Right lung (tissue), 10 donors: ENCODE measurements around the gene OR52A5. TPM values are rescaled to one million over a fixed set of nuclear protein-coding genes. Genes with fewer than 3 reads are reported as not detected.
"Not testable (repeated sequence)": the region's sequence is repeated elsewhere in the genome, so short reads cannot be mapped to it uniquely, and the experiment has no call there.

Source experiments
- DNase-seq, 2 donors: peaks; one replicate each; pipeline ENCODE4 v3.0.0-alpha.2; 2013
- long read RNA-seq, 8 donors: transcript quantifications; one replicate each; lab custom pipeline, GENCODE V29; 2026
- polyA plus RNA-seq, 5 donors: library from polyadenylated mRNA; unstranded; fragments of 120-200 nt; gene quantifications; one replicate each; pipeline versions ENCODE4 v1.2.1 to v1.2.3, GENCODE V29; 2013; ENCODE audit warnings: inconsistent platforms in 1 of 5, low replicate concordance in 1 of 5; ENCODE audit not compliant: insufficient read length in 5 of 5, insufficient read depth in 1 of 5

The OR52A5 gene
- not detected for polyA plus RNA-seq
- long read RNA-seq, donor 1, result 0 reads
- long read RNA-seq, donor 2, result 0 reads
- long read RNA-seq, donor 3, result 0 reads
- long read RNA-seq, donor 4, result 0 reads
- long read RNA-seq, donor 5, result 0 reads
- long read RNA-seq, donor 6, result 0 reads
- long read RNA-seq, donor 7, result 0 reads
- long read RNA-seq, donor 8, result 0 reads

DNA sequence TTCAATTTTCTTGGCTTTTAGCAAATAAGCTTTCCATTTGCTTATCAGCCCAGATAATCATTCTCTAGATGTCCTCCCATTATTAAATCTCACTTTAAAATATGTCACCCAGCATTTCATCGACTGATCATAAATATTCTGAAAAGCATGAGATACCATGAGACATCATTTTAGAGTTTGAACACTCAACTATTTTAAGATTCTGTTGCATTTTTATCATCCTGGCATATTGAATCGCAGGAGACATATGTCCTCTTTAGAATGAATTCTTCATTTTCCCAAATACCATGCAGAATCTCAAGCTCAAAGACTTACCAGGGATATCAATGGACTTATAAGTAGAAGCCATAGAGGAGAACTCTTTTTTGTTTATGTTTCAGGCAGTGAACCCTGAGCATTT, at the start of gene OR52A5:
Gene OR52A5, minus strand, starts transcription at position 361 of the 400 bp plus-strand sequence. CDS start 5,714 bp downstream, outside the sequence.
- no peak for DNase-seq

- DNase-seq, result no peak
These were observed 40.1 kb upstream of the OR52A5 start for GRCh38 chr11:5178046-5178837.

DNA sequence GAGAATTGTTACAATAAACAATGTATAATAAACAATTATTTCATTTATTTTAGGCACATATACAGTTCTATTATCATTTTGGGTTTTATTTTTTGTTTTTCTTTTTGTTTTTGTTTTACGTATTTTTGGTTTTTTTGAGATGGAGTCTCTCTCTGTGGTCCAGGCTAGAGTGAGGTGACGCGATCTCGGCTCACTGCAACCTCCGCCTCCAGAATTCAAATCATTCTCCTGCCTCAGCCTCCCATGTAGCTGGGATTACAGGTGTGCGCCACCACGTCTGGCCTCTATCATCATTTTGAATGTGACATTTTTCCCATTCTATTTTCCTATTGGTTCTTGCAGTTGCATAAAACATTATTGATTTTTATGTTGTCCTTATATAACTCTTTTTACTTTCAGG, 36.8 kb upstream of the OR52A5 start:
- DNase-seq, result no peak

DNA sequence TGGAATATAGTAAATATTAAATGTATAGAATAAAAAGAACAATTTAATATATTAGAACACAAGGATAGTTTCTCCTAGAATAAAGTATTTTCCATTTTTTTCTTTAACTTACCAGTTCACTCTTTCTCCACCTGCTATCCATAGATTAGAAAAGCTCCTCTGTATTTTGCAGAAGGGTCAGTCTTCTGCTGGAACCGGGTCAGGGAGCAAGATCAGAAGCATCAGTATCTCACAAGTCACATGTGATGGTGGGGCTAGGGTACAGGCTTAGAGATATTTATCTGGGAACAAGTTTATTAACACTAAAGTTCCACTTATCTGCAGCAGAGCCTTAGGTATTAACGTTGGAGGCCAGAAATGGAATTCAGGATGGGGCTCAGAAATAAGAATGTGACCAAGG, 33.7 kb upstream of the OR52A5 start:
- DNase-seq, result no peak

DNA sequence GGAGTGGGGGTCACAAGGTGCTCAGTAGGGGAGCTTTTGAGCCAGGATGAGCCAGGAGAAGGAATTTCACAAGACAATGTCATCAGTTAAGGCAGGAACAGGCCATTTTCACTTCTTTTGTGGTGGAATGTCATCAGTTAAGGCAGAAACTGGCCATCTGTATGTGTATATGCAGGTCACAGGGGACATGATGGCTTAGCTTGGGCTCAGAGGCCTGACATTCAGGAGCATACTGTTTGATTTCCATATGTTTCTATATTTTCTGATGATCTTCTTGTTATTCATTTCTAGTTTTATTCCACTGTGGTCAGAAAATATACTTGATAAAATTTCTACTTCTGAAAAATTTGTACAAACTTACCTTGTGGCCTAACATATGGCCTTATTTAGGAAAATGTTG, 27.7 kb upstream of the OR52A5 start:
- DNase-seq, result not testable (repeated sequence)

DNA sequence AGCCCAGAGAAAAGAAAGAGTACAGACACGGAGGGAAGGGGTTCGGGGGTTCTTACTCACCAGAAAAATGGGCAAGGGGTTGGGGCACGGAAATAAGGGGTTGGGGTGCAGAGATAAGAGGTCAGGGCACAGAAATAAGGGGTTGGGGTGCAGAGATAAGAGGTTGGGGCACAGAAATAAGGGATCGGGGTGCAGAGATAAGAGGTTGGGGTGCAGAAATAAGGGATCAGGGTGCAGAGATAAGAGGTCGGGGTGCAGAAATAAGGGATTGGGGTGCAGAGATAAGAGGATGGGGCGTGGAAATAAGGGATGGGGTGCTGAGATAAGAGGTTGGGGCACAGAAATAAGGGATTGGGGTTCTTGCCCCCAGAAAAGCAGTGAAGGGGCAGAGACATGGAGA, 26.7 kb upstream of the OR52A5 start:
- DNase-seq, result not testable (repeated sequence)

DNA sequence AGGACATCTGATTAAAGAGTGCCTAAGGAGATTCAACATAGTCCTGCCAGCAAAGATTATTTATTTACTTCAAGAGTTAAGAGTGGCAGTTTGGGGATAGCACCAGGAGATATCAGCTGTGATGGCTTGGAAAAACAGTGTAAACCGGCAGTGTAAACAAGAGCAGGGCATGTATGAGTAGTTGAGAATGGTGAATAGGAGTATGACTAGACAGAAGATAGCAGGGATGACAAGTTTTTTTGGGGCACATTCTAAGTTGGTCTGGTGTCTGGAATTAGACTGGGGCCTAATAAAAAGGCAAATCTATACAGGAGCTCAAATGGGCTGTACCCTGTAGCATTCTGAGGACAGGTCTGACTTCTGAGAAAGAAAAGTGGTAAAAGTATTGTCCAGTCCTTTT, 22.9 kb upstream of the OR52A5 start:
- DNase-seq, result not testable (repeated sequence)

DNA sequence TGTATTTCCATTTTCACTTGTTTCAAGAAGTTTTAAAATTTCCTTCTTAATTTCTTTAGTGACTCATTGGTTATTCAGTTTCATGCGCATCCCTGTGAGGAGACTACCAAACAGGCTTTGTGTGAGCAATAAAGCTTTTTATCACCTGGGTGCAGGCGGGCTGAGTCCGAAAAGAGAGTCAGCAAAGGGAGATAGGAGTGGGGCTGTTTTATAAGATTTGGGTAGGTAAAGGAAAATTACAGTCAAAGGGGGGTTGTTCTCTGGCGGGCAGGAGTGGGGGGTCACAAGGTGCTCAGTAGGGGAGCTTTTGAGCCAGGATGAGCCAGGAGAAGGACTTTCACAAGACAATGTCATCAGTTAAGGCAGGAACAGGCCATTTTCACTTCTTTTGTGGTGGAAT, 22.1 kb upstream of the OR52A5 start:
- DNase-seq, result not testable (repeated sequence)

DNA sequence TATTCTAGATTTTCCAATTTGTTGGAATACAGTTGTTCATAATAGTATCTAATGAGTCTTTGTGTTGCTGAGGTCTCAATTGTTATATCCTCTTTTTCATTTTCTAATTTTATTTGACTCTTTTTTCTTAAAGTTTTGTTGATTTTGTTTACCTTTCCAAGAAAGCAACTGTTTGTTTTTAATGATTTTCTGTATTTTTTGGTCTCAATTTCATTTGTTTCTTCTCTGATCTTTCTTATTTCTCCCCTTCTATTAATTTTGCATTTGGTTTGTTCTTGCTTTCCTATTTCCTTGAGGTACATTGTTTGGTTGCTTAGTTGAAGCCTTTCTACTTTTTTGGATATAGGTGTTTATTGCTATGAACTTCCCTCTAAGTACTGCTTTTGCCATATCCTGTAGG, 21.6 kb upstream of the OR52A5 start:
- DNase-seq, result no peak

- no peak for DNase-seq
These were observed 16.5 kb upstream of the OR52A5 start, which contains the start of gene OR52A1 for GRCh38 chr11:5154657-5155056. Gene OR52A1 (minus strand): TSS chr11:5154757. CDS start chr11:5152369, 2,388 bp downstream.

DNA sequence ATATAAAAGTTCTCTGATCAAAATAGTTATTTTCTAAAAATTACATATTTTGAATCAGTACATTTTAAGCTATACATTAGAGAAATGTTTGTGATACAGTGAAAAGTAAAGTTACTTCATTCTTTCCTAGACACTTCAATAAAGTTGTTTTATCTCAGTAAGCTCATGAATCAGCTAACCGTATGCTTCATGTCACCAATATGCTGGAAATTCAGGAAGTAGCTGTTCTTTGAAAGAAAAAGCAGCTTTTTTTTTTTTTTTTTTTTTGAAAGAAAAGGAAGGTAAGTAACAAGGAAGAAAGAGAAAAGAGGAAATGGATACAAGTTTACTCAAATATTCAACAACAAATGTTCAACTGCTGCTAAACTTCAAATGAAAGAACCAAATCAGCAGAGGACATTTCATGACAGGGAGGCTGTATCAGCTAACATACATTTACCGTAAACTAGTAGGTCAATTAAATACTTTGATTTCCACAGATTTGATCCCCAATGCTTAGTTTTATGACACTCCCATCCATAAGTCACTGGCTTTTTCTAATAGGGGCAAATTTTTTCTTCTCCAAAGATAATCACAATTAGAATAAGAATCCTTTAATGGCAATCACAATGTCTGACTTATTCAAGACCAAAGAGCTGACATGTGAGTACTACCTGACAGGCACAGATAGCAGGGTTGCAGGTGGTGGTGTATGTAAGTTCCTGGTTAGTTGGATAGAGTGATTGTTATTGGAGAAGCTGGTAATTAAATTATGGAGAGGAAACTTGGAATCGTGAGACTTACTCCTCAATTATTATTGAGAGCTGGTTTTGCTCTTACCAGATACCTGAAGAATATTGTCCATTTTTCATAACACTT, 15.6 kb upstream of the OR52A5 start:
- no peak for DNase-seq

DNA sequence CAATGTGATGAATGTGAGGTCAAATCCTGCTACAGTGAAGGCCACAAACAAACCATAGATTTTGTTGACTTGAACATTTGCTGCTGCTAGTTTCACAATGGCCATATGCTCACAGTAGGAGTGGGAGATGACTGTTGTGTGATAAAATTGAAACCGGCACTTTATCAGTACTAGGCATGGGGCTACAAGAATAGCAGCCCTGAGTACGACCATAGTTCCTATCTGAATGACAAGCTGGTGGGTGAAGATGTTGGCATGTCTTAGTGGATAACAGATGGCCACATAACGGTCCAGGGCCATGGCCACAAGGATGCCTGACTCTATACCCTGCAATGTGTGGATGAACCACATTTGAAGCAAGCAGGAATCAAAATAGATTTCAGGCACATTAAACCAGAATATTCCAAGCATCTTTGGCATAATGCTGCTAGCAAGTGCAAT, 13.6 kb upstream of the OR52A5 start:
- no peak for DNase-seq

DNA sequence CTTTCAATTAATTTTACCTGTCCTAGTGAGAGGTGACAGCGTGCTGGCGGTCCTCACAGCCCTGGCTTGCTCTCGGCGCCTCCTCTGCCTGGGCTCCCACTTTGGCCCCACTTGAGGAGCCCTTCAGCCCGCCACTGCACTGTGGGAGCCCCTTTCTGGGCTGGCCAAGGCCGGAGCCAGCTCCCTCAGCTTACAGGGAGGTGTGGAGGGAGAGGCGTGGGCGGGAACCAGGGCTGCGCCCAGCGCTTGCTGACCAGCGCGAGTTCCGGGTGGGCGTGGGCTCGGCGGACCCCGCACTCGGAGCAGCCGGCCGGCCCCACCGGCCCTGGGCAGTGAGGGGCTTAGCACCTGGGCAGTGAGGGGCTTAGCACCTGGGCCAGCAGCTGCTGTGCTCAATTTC, 6.0 kb upstream of the OR52A5 start:
- not testable (repeated sequence) for DNase-seq

DNA sequence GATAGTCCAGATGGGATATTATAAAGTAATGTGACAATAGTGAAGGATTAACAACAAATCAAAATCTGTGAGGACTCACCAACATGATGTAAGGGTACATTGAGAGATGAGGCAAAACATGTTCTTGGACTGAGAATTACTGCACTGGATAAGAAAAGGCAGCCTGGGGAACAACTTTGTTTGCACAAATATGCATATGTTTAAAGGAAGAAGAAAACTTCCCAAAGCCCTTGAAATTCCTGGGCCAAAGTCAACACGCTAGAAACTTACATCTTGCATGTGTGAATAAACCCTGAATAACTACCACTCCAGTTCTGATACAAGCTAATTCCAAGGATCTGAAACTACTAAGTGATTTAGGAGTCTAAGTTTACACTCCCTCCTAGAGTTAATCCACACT, 1.1 kb downstream of the OR52A5 start:
- no peak for DNase-seq

GRCh38 chr11:5136261-5136660, 1.9 kb downstream of the OR52A5 start:
- DNase-seq, result no peak

DNA sequence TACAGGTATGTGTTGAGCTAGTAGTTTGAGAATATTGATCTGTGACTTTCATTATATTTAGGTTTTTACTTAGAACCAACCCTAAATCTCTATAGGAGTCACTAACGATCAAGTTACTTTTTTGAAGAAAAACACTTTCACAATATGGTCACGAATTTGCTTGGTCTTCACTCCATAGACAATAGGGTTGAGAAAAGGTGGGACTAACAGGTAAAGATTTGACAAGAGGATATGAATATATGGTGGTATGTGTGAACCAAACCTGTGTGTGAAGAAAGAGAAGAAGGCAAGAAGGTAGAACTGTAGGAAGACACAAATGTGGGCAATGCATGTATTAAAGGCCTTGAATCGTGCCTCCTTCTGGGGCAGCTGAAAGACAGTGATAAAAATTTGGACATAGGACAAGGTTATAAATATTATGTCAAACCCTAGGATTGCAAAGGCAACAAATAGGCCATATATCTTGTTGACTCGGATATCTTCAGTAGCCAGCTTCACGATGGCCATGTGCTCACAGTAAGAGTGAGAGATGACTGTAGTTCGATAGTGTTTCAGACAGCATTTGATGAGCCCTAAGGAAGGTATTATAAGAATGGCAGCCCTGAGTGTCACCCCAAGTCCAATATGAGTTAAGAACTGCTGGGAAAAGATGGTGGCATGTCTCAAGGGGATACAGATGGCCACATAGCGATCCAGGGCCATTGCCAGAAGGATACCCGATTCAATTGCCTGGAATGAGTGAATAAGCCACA, 6.4 kb downstream of the OR52A5 start:
- no peak for DNase-seq

DNA sequence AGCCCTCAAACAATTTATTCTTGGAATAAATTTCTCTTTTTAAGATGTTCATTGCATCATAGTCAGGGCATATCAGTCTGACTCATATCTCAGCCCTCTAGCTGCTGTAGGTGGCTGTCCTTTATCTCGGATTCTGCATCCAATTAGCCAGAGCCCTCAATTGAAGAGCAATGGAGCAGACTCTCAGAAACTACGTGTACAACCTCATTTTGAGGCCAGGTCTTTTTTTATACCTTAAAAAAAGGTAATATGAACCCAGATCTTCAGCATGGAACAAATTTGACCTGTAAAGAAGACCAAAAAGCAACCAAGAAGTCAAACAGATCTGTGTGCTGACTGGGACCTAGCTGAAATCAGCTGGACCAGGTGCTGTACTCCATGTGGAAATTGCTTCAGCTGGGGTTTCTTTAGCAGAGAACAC, 8.7 kb downstream of the OR52A5 start:
- no peak for DNase-seq

GRCh38 chr11:5124891-5125620, 13.1 kb downstream of the OR52A5 start:
- no peak for DNase-seq

DNA sequence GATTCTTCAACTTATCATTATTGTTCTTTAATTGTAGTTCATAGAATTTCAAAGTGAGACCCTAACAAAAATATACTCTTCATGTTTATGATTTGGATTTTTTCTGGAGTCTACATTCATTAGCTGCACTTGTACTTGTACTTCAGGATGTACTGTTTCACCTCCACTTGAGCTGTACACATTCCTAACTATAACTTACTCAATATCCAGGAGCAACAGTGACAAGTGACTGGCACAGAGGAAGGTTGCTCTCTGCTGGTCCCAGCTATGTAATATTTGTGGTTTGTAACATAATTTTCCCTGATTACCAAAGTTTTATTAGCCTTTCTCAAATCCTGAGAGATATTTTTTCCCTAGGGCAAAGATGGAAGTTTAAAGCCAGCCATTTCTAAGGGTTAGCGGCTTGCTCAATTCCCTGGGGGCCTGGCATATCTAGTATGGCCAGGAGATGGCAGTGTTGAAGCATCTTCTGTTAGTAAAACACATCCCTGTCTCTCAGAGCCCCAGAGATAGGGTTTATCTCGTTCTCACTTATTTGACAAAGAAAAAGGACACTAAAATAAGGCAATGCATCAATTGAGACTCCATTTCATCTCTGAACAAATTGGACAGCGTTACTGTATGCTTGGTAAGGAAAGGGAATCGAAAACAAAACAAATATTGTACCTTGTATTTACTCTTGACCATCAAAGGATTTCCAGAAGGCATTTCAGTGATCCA, 14.2 kb downstream of the OR52A5 start:
- DNase-seq, result peak; percentile 31 to 63

- no peak for DNase-seq
These were observed 19.3 kb downstream of the OR52A5 start for GRCh38 chr11:5118893-5119292.
